Adrenal gland (tissue), 5 donors: Measurements from ENCODE around the gene TBL1XR1.

Experiments used
- CTCF ChIP-seq, 6 experiments: fragments of 450-650 bp in 4 of 6; fragments of 200-600 bp in 2 of 6; sonication (generic) in 1 of 6; IDR thresholded peaks; 1 replicate in 5 of 6; 2 replicates in 1 of 6; pipeline versions ENCODE4 v1.5.1 to v1.8.0; 2016 to 2021; ENCODE audit warnings: antibody characterized with exemption in 6 of 6, mild to moderate bottlenecking in 2 of 6, moderate library complexity in 1 of 6
- POLR2A ChIP-seq, 2 donors: fragments of 450-650 bp; IDR thresholded peaks; one replicate each; pipeline ENCODE4 v1.6.1; 2017; ENCODE audit warnings: antibody characterized with exemption in 2 of 2, mild to moderate bottlenecking in 2 of 2, moderate library complexity in 1 of 2
- donor health status: DM: no; HTN: no; CAD: no.

DNA sequence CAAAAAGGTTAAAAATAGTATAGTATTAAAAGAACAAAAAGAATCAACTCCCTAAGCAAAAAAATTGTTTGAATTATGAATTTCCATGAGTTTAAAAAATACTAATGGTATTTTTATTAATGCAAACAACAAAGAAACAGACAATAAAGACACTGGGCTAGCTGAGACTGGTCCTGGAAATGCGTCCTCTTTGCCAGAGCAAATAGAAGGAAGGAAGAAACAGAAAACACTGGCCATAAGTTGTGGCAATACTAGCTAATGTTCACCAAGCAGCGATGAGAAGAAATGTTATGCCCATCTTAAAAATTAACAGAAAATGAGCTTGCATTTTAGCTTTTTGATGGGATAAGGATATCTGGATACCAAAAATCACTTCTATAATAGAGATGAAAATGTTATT lies 88.6 kb downstream of the TBL1XR1 start:
- TF ChIP-seq CTCF (IDR thresholded peaks at IDR 0.05) (no peak), POLR2A (IDR thresholded peaks at IDR 0.05) (no peak)
